T-helper 2 cell treated with Interferon-gamma antibody and Interleukin-4, amounts not matched to agents 100 ng/mL and 5 ng/mL, for 36 hours (primary cell): ENCODE data around the gene CCDC91. TPM values are rescaled to one million over a fixed set of nuclear protein-coding genes. Genes with fewer than 3 reads are reported as not detected.

ENCODE experiments used
- intact Hi-C: fragments of 100-400 bp; cut with micrococcal nuclease; formaldehyde crosslinking; loops from one replicate; pipeline ENCODE4 v1.15.1; 2023
- total RNA-seq: library from RNA; stranded (reverse); gene quantifications from 2 replicates; pipeline ENCODE4 v1.2.3, GENCODE V29; 2022

The CCDC91 gene
- total RNA-seq, 1 donor from 2014 or later, result 16.5 TPM

GRCh38 chr12:28513983-28514382, 323.7 kb downstream of the CCDC91 start:
- intact Hi-C loops, result no loop called here

GRCh38 chr12:28517101-28517500, 326.8 kb downstream of the CCDC91 start:
- intact Hi-C loops, result no loop called here

DNA sequence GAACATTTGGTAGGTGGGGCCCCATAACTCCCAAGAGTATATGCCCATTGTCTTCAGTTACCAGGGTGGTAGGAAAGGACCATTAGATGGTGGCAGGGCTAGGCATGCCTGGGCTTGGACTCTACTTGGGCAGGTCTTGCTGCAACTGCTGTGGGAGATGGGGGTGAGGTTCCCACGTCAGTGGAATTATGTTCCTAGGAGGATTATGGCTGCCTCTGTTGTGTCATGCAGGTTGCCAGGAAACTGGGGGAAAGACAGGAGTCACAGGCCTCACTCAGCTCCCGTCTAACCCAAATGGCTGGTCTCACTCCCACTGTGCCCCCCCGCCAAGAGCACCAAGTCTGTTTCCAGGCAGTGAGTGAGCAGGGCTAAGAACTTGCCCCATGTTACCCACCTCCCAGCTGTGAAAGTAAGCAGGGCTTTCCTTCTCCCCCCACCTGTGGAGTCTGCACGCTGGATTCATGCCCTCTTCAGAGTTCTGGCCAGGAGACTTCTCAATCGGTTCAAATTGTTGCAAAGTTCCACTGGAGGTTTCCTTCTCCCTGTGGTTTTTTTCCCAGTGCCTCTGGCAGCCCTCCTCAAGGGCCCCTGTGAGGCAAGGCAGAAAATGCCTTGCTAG, 337.5 kb downstream of the CCDC91 start:
- intact Hi-C loops, result no loop called here

- intact Hi-C loops, result no loop called here
These were observed 345.0 kb downstream of the CCDC91 start for GRCh38 chr12:28535216-28535615.

GRCh38 chr12:28536088-28536487, 345.8 kb downstream of the CCDC91 start:
- intact Hi-C loops, result no loop called here

- intact Hi-C loops, result no loop called here
These were observed 347.2 kb downstream of the CCDC91 start for GRCh38 chr12:28537474-28537873.

GRCh38 chr12:28539691-28540323, 349.6 kb downstream of the CCDC91 start:
- intact Hi-C loops, result loop anchor here (5.0 kb wide), 1 partner anchor 348 kb away; the partner anchor contains the start of gene CCDC91

- intact Hi-C loops, result loop anchor here (5.0 kb wide), 1 partner anchor 348 kb away; the partner anchor contains the start of gene CCDC91
These were observed 350.1 kb downstream of the CCDC91 start for GRCh38 chr12:28540324-28540714.

- intact Hi-C loops, result loop anchor here (5.0 kb wide), 1 partner anchor 351 kb away; the partner anchor contains the start of gene CCDC91
These were observed 353.0 kb downstream of the CCDC91 start for GRCh38 chr12:28543021-28543890.

DNA sequence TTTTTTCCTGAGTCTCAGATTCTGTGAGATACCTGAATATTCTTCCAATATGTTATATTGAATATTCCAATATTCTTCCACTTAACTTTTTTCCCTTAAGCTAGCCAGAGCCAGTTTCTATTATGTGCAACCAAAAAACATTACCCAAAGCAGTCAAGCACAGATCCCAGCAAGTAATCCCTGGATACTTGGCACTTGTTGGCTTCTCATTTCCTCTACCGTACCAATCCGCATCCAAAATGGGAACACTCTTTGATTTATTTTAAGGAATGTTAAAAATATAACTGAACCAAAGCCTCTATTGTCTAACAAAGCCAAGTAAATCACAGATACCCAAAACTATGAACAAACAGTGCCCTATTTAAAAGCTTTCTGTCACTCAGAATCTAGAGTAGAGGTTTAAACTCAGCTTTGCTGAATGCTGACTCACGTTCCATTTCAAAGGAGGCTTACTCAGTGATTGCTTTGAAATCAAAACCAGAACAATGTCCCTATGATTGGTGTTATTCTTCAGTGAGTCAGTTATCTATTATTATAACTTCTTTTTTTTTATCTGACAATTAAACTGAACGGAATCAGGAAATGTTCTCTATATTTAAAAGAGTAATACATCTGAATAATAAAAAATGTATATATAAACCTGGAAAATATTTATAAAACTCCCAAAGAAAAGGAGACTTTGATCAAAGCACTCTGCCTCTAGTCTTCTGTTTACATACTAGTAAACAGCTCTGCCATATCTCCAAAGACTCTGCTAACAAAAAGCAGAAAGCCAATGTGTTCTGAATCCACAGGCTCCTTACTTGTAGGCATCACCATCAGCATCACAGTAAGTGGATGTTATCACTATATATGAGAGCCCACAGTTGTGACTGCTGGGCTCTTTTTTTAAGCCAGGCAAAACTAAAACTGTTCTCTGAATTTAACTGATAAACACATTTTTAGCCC, 360.8 kb downstream of the CCDC91 start:
- intact Hi-C loops, result no loop called here

DNA sequence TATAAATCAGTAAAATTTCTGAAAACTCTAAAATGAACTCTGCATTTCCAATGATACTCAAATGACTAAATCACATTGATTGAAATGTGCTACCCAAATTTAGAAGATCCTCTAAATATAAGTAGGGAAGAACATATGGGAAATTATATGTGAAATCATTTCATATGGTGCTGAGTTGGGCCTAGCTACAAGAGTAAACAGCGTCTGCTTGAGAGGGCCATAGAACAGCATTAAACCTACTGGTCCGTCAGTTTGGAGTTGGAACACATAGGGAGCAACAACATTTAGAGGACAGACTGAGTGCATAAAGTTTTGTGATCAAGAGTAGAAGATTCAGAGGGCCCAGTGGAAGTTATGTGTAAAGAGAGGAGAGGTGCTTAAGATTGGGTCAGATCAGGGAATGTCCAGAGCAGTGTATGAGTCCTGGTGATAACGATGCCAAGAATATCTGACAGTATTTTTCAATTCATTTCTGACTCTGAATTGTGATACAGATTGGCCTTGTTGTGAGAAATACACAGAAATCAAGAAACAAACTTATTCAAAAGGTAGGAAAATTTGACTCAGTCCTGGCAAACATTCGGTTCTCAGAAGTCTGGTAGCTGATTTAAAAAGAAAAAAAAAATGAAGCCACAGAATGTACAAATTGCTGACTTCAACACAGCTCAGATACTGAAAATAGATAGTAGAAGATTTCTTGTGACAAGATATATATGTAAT, 362.2 kb downstream of the CCDC91 start:
- intact Hi-C loops, result no loop called here

DNA sequence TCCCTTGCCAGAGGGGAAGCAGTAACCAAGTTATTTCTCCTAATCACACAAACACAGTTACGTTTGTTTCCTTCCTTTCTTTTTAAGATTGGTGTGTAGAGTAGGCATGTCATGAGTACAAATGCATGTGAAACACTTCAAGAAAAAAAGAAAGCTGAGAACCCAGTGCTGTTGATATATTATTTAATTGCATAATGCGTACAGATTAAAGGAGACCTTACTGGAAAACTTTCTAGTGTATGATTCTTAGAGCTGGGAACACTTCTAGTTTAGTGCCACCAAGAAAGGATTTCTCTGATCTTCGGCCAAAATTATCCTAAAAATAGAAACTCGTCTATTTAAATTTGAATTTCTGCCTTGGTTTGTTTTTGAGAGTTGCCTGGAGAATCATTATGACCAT, 365.5 kb downstream of the CCDC91 start:
- intact Hi-C loops, result no loop called here

DNA sequence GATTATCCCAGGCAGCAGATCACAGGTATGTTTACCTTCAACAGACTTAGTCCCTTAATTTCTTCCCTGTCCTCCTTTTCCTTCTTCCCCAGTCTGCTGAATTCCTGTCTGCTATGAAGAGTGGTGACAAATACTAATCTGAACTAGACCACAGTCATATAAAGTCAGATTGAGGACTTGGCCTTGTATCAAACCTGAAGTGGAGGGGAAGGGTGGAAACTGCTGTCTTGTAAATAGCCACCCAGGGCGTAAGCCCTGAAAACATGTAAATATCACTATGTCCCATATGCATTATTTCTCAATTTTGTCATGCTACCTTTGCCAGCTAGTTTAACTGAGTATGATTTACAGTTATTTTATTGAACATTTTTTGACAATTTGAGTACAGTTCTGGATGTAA, 368.0 kb downstream of the CCDC91 start:
- intact Hi-C loops, result no loop called here

DNA sequence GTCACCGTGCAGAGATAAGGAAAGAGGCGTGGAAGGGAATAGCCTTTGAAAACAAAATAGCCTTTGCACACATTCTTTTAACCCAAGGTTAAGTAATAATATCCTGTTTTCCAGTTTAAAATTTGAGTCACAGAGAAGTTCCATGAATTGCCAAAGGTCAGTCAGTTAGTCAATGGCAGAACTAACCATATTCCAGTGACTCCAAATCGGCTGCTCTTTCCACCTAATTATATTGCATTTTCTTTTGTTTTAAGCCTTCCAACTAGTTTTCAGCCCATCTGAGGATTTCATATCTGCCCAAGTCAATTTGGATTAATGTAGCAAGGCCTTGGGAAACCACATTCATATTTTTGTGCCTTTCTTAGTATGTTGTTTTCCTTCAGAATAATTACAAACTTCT, 373.0 kb downstream of the CCDC91 start:
- intact Hi-C loops, result no loop called here

GRCh38 chr12:28563936-28564335, 373.7 kb downstream of the CCDC91 start:
- intact Hi-C loops, result no loop called here

DNA sequence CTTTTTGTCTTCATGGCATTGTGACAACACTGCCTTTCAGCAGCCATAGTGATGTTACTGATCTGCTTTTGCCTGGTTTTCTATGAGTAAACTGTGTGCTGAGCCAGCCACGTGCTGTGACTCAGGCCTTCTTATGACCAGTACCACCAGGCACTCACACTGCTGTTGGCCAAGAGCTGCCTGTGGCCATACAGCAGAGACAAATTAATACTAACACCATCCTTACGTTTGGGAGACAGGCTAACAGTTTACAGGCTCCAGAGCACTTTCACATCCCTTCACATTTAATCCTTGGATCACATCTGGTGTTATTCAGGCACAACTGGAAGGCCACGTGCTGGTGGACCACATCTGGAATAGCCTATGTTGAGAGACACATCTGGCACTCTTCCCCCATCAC, 377.9 kb downstream of the CCDC91 start:
- intact Hi-C loops, result no loop called here

DNA sequence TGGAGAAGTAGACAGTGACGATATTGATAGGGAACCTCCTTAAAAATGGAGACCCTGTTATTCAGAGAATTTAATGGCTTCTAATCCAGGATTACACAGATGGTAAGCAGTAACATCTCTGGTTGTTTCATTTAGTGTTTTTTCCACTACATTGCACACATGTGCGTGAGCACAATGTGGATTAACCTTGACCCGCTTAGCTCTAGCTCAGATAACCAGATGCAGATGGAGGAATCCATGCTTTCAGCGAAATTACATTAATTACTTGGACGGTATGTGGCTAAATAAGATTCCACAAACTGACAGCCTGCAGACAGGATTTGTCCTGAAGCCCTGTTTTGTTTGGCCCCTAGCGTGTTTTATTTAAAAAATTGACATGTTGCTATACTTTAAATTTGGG, 378.4 kb downstream of the CCDC91 start:
- intact Hi-C loops, result no loop called here

- intact Hi-C loops, result no loop called here
These were observed 379.6 kb downstream of the CCDC91 start for GRCh38 chr12:28569698-28570411.

- intact Hi-C loops, result no loop called here
These were observed 380.6 kb downstream of the CCDC91 start for GRCh38 chr12:28570811-28571210.
